GM18507 (cell line): ENCODE data around the gene GALNT17.

Source experiments
- DNase-seq: peaks from one replicate; pipeline ENCODE4 v3.0.0; 2011; ENCODE audit warnings: low read depth; ENCODE audit not compliant: insufficient read length; ENCODE audit errors: extremely low spot score
- FAIRE-seq: peaks from 2 replicates; lab custom pipeline; 2011; peaks lifted over from hg19 to GRCh38; lab: Jason Lieb, UNC

GALNT17 gene

DNA sequence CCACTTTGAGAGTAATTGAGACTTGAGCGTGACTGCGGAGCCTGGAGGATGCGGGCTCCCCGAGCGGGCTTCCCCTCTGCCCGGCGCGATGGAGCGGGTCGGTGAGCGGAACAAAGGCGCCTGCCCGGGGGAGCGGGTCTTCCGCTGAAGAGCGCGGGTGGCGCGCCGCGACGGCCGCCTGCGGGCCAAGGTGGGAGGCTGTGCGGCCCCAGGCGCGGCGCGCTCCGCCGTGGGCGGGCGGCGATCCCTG, at the start of gene GALNT17:
GALNT17 (plus strand) TSS at position 18 of the 250 bp plus-strand sequence.
- no peak for FAIRE-seq
- no peak for DNase-seq

DNA sequence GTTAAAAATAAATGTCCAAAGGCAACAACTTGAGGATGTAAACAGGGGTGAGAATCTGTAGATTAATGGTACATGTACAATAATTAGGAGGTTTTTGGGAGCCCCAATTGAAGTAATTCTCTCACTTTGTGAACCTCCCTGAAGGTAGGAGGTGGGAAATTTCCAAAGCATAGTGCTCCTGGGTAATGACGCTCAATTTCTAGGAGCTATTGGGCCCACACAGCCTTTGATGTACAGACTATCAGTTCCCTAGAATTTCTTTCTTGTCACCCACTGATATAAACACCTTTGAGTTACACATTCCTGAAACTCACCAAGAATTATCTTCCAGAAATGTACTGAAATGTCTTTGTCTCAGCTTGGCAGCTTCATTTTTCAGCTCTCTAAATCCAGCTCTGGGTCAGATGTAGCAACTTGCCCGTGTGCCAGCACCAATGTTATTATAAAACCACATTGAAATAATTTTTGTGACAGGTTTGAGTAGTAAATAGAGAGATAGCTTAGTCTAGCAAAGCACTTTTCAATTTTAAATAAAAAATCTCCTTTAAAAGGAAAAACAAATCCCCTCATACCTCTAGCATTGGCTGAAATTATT, 36.6 kb upstream of the GALNT17 start:
- FAIRE-seq (no peak), DNase-seq (no peak)

DNA sequence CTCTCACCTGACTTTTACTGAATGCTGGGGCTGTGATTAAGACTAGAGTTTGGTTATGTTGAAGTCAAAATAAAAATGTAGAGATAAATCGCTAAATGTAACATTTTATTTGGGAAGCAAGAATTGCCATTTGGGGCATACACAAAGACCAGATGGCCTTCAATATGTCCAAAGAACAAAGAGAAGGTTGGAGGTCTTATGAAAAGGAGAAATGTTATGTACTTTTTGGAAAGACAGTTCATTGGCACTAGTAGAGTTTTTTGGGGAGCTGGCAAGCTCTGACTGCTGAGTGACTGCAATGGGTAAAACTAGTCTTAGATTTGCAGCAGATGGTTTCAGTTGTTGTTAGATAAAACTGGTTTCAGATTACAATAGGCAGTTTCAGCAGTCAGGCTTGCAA, 35.6 kb upstream of the GALNT17 start:
- FAIRE-seq (no peak), DNase-seq (no peak)

DNA sequence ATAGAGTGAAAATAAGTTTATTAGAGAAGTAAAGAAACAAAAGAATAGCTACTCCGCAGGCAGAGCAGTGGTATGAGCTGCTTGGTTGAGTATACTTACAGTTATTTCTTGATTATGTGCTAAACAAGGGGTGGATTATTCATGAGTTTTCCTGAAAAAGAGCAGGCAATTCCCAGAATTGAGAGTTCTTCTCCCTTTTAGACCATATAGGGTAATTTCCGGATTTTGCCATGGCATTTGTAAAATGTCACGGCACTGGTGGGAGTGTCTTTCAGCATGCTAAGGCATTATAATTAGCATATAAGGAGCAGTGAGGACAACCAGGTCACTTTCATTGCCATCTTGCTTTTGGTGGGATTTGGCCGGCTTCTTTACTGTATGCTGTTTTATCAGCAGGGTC, 25.7 kb upstream of the GALNT17 start:
- FAIRE-seq = no peak
- DNase-seq = no peak

DNA sequence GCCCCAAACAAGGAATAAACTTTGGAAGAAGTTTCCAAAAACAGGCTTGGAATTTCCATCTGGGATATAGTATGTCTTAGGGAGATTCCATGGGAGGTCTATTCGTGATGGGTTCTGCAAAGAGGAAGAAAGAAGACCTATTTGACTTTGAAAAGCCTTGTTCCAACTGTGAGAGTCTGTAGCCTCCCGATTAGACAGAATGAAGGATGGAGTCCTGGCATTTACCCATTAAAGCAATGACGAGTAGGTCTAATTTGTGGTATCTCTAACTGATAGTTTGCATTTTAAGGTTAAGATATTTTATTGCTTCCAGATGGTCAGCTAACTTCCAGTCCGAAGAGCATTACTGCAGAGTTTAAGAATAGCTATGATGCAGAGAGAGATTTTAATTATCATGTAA, 19.5 kb upstream of the GALNT17 start:
- DNase-seq (no peak), FAIRE-seq (no peak)

DNA sequence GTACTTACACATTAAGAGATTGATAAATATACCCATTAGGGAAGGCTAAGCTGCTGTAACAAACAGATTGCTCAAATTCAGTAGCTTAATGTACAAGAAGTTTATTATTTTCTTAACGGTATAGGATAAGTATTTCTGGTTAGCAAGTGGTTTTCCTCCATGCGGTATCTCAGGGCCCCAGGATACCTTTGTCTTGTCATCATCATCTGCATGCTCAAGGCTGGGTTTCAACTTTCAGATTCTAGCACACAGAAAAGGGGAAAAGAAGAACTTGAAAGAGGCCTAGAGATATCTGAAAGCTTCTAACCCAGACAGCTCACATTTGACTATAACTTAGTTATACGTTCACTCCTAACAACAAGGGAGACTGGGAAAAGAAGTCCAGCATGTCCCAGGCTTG, 11.8 kb upstream of the GALNT17 start:
- DNase-seq = no peak
- no peak for FAIRE-seq

DNA sequence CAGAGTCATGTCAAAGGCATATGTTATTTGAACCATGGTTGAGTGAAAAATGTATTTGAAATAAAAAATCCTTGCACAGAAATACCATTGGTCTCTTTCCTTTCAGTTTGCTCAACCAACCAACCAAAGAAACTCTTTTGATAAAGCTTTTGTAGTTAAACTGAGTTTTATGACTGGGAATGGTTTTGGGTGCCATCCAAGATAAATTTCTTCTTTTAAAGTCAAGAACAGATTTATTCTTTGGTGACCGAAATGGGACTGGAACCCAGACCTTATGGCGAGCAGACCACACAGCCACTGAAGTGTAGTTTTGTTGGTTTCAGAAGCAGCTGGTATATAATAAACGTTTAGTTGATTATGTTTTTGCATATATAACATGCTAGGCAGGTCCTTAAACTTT, 2.8 kb upstream of the GALNT17 start:
- FAIRE-seq = no peak
- DNase-seq = no peak

DNA sequence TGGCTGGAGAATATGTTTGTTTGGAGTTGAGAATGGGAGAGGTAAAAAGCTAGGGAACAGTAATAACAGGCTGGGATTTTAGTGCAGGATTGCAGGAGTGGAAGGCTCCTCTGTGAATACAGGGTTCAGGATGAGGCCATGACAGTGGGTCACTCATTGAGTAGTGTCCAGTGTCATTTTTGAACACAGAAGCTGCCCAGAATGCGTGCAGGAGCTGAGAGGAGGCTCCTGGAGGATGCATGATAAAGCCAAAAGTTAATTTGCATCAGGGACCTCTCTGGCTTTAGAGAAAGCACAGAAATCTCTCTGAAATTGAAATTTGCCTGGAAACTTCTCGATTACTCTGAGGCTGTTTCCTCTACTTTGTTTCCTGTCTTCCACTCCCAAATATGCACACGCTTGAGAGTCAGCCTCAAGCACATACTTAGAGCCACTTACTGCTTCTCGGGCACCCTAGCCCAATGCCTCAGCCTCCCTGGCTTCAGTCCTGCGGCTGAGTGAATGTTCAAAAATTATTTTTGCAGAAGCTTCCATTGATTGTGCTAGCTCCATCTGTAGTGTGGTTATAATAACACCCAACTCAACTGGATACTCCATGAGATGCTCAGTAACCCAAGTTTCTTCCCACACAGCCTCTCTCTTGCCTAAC, 1.8 kb upstream of the GALNT17 start:
- no peak for FAIRE-seq
- DNase-seq = no peak

DNA sequence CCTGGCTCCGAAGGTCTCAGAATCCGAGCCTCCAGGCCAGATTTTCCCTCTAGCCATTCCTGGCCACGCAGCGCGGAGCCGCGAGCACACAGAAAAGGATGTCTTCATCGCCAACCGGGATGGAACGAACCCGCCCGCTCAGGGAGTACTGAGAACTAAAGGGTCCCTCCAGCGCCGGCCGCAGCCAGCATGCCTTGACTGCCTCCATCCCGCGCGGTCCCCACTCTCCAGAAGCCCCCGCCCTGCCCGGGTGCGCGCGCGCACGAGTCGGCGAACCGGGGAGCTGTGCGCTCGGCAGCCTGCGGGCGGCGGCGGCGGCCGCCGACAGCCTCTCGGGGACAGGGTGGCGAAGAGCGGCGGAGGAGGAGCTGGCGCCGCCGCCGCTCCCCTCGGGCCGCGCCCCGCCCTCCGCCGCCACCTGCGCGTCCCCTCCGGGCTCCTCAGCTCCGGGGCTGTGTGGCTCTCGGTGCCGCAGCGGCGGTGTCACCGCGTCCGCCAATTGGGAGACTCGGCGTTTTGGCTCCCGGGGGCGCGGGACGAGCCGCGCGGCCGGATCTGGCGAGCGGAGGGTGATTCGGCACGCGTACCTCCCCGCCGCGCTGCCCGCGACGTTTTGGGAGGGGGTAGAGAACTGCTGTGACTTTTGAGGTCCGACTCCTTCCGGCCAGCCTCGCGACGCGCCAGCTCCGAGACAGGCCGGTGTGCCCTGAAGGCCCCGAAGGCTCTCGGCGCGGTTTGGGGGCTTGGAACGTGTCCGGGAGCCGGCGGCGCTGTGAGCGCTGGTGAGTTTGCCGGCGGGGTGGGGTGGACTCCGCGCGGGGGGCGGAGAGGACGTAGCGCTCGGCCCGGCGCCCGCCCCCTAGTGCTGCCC, 453 bp upstream of the GALNT17 start:
- DNase-seq (no peak), FAIRE-seq (no peak)

DNA sequence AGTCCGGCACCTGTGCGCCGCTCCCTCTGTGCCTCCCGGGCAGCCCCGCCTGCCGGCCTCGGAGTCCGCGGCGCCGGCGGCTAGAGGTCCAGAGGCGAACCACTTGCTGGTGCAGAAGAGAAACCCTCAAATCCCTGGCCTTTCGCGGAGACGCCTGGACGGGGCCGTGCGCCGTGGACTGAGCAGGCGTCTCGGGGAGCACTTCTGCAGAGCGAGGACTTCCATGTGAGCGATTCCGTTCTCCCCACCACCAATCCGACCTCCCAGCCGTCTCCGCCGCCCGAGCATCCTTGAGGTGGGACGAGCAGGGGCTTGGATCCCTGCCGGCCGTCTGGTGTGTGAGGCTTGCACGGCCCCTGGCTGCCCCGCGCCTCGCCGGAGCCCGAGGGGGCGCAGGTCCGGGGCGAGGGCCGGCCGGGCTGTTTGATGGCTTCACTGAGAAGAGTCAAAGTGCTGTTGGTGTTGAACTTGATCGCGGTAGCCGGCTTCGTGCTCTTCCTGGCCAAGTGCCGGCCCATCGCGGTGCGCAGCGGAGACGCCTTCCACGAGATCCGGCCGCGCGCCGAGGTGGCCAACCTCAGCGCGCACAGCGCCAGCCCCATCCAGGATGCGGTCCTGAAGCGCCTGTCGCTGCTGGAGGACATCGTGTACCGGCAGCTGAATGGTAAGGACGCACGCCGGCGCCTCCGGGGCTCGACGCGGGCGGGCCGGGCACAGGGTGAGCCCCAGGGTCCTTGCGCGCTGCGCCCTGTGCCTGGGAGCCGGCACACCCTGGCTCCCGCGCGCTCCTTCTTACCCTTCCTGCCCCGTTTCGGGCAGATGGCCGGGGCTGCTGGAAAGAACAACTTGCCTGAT, 660 bp downstream of the GALNT17 start:
- no peak for FAIRE-seq
- DNase-seq = no peak

DNA sequence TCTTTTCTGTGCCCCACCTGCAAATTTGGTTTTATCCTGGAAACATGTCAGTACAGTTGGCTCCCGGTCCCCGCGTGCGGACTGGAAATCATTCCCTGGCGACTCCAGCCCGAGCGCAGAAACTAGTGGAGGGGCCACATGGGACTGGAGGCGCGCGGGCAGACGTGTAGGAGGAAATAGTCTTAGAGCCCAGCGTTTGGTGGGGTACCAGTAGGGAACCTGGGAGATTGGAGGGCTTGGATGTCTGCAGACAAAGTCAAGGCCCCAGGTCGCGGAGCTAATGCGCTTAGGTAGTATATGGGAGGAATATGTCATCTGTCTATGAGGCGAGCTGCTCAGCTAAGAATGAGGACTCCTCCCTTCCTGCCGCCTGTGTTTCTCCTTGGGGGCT, 1.3 kb downstream of the GALNT17 start:
- no peak for FAIRE-seq
- DNase-seq = no peak

DNA sequence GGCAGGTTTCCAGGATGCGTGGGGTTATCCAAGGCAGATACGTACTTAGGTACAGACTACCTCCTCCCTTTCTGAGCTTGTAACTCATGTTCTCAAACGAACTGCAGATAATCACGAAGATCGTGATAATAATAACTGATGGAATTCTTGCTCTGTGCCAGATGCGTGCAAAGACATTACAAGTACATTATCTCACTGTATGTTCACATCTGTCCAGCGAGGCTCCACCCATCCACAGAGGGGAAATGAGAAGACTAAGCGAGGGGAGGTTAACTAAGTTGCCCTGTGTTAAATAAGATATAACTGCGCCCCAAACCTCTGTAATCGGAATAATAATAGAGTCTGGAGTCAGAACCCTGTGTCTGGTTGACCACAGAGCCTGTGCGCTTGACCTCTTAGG, 1.9 kb downstream of the GALNT17 start:
- FAIRE-seq (no peak), DNase-seq (no peak)

DNA sequence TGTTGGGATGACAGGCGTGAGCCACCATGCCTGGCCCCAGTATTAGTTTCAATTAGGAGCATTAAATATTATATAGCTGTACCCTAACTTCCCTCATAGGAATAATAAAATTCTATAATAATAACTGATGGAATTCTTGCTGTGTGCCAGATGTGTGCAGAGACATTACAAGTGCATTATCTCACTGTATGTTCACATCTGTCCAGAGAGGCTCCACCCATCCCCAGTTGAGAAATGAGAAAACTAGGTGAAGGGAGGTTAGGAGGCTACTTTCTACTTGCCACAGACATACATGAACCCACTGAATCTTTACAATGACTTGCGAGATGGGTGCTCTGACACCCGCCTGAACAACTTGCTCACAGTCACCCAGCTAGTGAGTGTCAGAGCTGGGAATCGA, 3.2 kb downstream of the GALNT17 start:
- FAIRE-seq = no peak
- no peak for DNase-seq

DNA sequence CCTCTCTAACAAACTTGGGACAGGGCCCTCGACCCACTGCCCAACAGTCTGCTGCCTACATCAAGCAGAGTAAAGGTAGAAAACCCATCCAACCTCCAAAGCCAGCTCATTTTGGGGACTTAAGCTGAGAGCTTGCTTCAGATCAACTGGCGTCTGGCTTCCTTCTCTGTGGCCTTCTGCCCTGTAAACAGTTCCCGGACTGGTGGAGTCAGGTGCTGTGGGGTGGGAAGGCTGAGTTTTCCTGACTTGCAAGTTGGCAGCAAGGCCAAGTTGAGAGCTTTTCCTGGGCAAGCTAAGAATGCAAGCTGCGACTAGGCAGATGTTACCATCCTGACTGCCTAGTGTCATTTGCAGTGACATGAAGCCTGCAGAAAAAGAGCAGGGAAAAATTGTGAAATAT, 3.7 kb downstream of the GALNT17 start:
- FAIRE-seq (no peak), DNase-seq (no peak)

DNA sequence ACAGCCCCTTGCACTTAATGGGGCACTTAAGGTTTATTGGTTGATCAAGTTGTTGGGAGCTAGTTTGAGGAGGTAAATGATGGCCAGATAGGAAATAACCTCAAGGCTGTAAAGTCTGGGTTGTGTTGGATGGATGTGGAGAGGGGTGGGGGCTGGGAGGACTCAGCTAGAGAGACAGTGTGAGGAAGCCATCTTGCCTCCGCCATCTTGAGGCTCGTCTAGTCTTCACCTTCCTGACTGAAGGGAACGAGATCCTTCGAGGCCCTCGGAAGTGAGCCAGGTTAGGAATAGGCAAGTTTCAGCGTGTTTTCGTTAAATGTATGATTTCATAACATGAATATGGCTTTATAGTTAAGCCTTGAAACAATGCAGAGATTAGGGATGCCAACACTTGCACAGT, 5.5 kb downstream of the GALNT17 start:
- no peak for DNase-seq
- no peak for FAIRE-seq

DNA sequence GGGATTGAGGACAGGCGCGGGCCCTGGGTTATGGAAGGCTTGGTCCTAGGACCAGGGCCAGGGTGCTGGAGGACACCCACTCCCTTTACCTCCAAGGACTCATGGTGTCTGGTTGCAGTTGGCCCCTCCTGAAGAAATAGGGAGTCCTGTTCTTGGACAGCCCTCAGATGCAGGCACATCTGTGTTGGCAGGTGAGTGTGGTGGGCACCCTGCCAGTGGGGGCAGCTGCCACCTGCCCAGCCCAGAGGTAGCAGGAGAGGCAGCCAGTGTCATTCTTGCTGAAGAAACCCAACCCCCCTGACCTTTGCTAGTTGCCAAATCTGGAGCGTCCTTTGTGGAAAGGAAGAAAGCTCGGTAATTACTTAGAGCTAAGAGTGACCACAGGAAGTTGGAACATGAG, 8.3 kb downstream of the GALNT17 start:
- no peak for FAIRE-seq
- DNase-seq = no peak

DNA sequence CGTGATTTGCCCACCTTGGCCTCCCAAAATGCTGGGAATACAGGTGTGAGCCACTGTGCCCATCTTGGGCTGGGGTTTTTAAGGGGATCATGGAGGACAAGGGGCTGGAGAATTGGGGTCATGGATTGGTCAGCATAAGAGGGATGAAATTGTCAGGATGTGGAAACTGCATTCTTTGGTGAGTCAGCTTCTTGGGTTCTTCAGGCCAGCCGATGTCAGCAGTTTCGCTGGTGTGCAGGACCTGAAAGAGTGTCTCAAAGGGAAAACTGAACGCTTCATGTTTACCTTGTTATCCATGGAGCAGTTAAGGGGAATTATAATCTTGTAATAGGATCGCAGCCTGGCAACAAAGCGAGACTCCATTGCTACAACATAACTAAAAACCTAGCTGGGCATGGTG, 13.0 kb downstream of the GALNT17 start:
- DNase-seq (no peak), FAIRE-seq (no peak)

DNA sequence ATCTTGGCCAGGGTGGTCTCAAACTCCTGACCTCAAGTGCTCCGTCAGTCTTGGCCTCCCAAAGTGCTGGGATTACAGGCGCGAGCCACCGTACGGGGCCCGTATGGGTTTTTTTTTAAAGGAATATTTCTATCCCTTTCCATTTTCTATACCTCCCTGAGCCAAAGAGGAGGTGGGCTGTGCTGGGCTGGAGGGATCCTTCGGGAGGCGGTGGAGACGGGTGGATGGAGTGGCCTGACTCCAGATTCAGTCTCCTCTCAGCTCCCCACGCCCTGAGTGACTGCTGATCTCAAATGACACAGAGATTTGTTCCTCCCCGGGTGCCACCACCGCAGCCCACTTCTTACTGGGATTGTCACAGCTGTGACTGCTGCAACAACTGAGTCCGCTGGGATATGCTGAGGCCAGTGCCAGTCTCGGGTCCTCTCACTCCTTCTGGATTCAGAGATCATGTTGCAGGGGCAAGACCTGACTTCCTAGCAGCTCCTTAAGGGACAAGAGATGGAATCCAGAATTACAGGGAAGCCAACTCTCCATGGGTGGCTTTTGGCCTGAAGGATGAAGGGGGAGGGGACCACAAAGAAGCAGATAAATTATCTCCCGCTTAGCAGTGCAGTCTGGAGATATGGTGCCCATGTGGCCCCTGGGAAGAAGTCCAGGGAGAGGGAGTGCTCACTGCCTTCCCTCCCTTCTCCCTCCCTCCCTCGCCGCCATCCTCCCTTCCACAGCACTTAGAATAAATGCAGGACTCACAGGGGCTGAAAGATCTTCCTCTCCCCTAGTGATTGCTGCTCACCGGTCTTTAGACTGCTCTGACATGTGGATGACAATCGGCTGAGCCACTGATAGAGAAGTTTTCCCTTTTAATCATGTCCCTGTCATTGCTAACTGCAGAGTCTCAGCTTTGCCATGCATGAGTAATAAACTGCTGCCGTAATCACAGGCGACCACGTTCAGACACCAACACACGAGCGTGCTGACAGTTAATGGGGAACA, 14.3 kb downstream of the GALNT17 start:
- no peak for DNase-seq
- no peak for FAIRE-seq

DNA sequence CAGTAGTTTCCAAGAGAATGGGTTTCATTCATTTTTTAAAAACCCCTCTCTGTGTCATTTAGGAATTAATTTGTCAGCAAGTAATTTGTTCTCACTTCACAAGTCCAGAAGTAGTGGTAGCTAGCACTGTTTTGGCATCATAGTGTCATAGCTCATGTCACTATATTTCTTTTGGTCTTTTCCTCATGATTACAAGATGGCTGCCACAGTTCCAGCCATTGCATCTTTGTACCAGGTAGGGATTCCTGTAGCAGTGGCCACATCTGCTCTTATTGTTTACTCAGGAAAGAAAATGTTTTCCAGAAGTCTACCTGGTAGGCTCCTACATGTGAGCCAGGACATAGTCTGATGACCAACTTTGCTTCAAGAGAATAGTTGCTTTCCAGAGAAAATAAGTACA, 16.2 kb downstream of the GALNT17 start:
- DNase-seq (no peak), FAIRE-seq (no peak)
